Astrocyte (in vitro differentiated cells and primary cell): ENCODE results near the gene TEAD1. TPM values are rescaled to one million over a fixed set of nuclear protein-coding genes. Genes with fewer than 3 reads are reported as not detected.

Source experiments
- DNase-seq: peaks from one replicate; pipeline ENCODE4 v3.0.0-alpha.2; 2010; ENCODE audit warnings: low read depth
- FAIRE-seq: peaks from 2 replicates; lab custom pipeline; 2011; peaks lifted over from hg19 to GRCh38; lab: Jason Lieb, UNC
- H2AFZ ChIP-seq: 2 replicates; pipeline ENCODE4 v1.6.0; 2012; ENCODE audit warnings: low read depth, low read length, inconsistent platforms
- H3K27ac ChIP-seq: 2 replicates; pipeline ENCODE4 v1.5.1; 2011; ENCODE audit warnings: low read depth, low read length, inconsistent platforms
- H3K27me3 ChIP-seq: 2 replicates; pipeline ENCODE4 v1.6.0; 2011; ENCODE audit warnings: low read length, inconsistent platforms; ENCODE audit not compliant: insufficient read depth
- H3K36me3 ChIP-seq: 2 replicates; pipeline ENCODE4 v1.5.1; 2011; ENCODE audit warnings: low read length, inconsistent platforms; ENCODE audit not compliant: insufficient read depth
- H3K4me1 ChIP-seq: 2 replicates; pipeline ENCODE4 v1.5.1; 2011; ENCODE audit warnings: low read length, inconsistent platforms; ENCODE audit not compliant: insufficient read depth
- H3K4me2 ChIP-seq: 2 replicates; pipeline ENCODE4 v1.6.0; 2012; ENCODE audit warnings: low read length, inconsistent platforms
- H3K4me3 ChIP-seq: 2 replicates; pipeline ENCODE4 v1.5.1; 2011; ENCODE audit warnings: low read depth, mild to moderate bottlenecking, low read length, inconsistent platforms; ENCODE audit not compliant: insufficient read depth
- H3K79me2 ChIP-seq: 2 replicates; pipeline ENCODE4 v1.6.0; 2012; ENCODE audit warnings: mild to moderate bottlenecking, low read length, inconsistent platforms; ENCODE audit not compliant: insufficient read depth
- H3K9ac ChIP-seq: 2 replicates; pipeline ENCODE4 v1.6.0; 2012; ENCODE audit warnings: mild to moderate bottlenecking, low read length, inconsistent platforms
- H3K9me3 ChIP-seq: 2 replicates; pipeline ENCODE4 v1.5.1; 2012; ENCODE audit warnings: low read depth, mild to moderate bottlenecking, low read length, inconsistent platforms; ENCODE audit not compliant: insufficient read depth
- H4K20me1 ChIP-seq: 2 replicates; pipeline ENCODE4 v1.6.0; 2012; ENCODE audit warnings: low read length, inconsistent platforms; ENCODE audit not compliant: insufficient read depth
- H3K27ac Mint-ChIP-seq: one replicate; pipeline ENCODE4 v1.8.0; 2021; ENCODE audit warnings: mild to moderate bottlenecking, mixed read lengths; ENCODE audit not compliant: unreplicated experiment
- H3K27me3 Mint-ChIP-seq: one replicate; pipeline ENCODE4 v1.8.0; 2021; ENCODE audit warnings: low read depth, mixed read lengths; ENCODE audit not compliant: unreplicated experiment
- H3K36me3 Mint-ChIP-seq: one replicate; pipeline ENCODE4 v1.8.0; 2021; ENCODE audit warnings: low read depth, mixed read lengths; ENCODE audit not compliant: unreplicated experiment
- H3K4me1 Mint-ChIP-seq: one replicate; pipeline ENCODE4 v1.8.0; 2021; ENCODE audit warnings: low read depth, mixed read lengths; ENCODE audit not compliant: unreplicated experiment
- H3K4me3 Mint-ChIP-seq: one replicate; pipeline ENCODE4 v1.8.0; 2021; ENCODE audit warnings: mild to moderate bottlenecking, moderate library complexity, mixed read lengths; ENCODE audit not compliant: unreplicated experiment
- H3K9me3 Mint-ChIP-seq: one replicate; pipeline ENCODE4 v1.8.0; 2021; ENCODE audit warnings: mild to moderate bottlenecking, mixed read lengths; ENCODE audit not compliant: unreplicated experiment
- EZH2 ChIP-seq: IDR thresholded peaks from 2 replicates; pipeline ENCODE4 v1.6.1; 2012; ENCODE audit warnings: mild to moderate bottlenecking, low read length, inconsistent platforms; ENCODE audit not compliant: insufficient read depth
- total RNA-seq: library from RNA; stranded (reverse); gene quantifications from 2 replicates; pipeline ENCODE4 v1.2.1, GENCODE V29; 2021
- TF ChIP-seq, protein P1 (sequence below): IDR thresholded peaks from 2 replicates; pipeline ENCODE4 v1.5.1; 2011; ENCODE audit warnings: low read depth, mild to moderate bottlenecking, inconsistent platforms, low read length, moderate library complexity; ENCODE audit not compliant: insufficient read depth

The TEAD1 gene
- total RNA-seq, 1 donor from 2014 or later, result 149 TPM

DNA sequence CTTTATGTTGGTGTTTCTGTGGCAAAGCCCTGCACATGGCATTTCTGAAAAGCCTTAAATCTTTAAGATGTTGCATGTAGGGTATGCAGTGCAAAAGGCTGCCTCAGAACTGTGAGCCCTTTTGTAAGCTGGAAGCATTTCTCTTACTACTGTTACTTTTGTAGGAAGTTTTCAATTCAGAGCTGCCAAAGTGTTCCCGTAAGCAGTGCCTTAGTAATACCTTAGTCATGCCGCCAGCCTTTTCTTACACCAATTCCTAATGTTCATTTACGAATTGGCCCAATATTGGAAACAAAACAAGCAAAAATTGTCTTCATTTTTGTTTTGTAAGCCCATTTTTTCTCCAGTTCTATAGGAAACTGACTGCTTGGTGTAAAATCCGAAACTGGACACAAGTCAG lies 267.4 kb downstream of the TEAD1 start:
- Histone ChIP-seq H4K20me1 (peaks cover 2% of the 10 kb centered on the region), H3K79me2 (no peaks in the 10 kb centered on the region), H3K27me3 (no peaks in the 10 kb centered on the region), H2AFZ (no peak overlapping the region), H3K27ac (peak overlapping the region; percentile 67), H3K4me1 (peaks cover 20% of the 10 kb centered on the region), H3K9ac (peak overlapping the region; percentile 34), H3K4me2 (peak overlapping the region; percentile 74), H3K4me3 (peak overlapping the region; percentile 20), H3K36me3 (peaks cover 30% of the 10 kb centered on the region), H3K9me3 (no peaks in the 10 kb centered on the region)
- TF ChIP-seq EZH2, result no peak
- TF ChIP-seq, protein P1, sequence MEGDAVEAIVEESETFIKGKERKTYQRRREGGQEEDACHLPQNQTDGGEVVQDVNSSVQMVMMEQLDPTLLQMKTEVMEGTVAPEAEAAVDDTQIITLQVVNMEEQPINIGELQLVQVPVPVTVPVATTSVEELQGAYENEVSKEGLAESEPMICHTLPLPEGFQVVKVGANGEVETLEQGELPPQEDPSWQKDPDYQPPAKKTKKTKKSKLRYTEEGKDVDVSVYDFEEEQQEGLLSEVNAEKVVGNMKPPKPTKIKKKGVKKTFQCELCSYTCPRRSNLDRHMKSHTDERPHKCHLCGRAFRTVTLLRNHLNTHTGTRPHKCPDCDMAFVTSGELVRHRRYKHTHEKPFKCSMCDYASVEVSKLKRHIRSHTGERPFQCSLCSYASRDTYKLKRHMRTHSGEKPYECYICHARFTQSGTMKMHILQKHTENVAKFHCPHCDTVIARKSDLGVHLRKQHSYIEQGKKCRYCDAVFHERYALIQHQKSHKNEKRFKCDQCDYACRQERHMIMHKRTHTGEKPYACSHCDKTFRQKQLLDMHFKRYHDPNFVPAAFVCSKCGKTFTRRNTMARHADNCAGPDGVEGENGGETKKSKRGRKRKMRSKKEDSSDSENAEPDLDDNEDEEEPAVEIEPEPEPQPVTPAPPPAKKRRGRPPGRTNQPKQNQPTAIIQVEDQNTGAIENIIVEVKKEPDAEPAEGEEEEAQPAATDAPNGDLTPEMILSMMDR, result no peak
- H3K4me3 Mint-ChIP-seq, result no peak overlapping the region
- DNase-seq, result peak; percentile 83
- peak overlapping the region; percentile 12 for H3K27ac Mint-ChIP-seq
- no peak for FAIRE-seq
- no peaks in the 10 kb centered on the region for H3K9me3 Mint-ChIP-seq
- peaks cover 21% of the 10 kb centered on the region for H3K36me3 Mint-ChIP-seq
- H3K4me1 Mint-ChIP-seq, result peaks cover 22% of the 10 kb centered on the region
- H3K27me3 Mint-ChIP-seq, result no peaks in the 10 kb centered on the region

DNA sequence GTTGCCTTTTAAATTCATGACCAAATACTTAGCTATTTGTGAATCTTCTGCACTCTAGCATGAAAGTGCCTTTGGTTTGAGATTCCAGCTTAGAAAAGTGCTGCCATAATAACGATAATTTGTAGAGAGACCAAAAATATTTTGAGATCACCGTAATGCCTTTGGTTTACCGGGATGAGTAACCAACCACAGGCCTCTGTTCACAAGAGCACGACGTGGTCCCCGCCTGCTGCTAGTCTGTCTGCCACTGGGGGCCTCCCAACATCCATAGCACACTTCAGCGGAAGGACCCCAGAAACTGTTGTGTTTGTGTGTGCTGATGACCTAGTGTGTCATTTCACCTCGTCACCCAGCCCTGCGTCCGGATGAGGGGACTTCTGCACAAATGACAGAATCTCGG lies 267.9 kb downstream of the TEAD1 start:
- Mint-ChIP-seq H3K4me3 (peak overlapping the region; percentile 3), H3K27ac (peak overlapping the region; percentile 12), H3K36me3 (peaks cover 21% of the 10 kb centered on the region), H3K4me1 (peaks cover 22% of the 10 kb centered on the region), H3K27me3 (no peaks in the 10 kb centered on the region), H3K9me3 (no peaks in the 10 kb centered on the region)
- H3K4me1 ChIP-seq, result peaks cover 20% of the 10 kb centered on the region
- H2AFZ ChIP-seq, result no peak overlapping the region
- H3K36me3 ChIP-seq, result peaks cover 26% of the 10 kb centered on the region
- TF ChIP-seq EZH2, result no peak
- TF ChIP-seq, protein P1, result peak; percentile 50
- DNase-seq, result peak; percentile 90
- no peak for FAIRE-seq
- H3K27ac ChIP-seq, result peak overlapping the region; percentile 67
- peak overlapping the region; percentile 74 for H3K4me2 ChIP-seq
- peak overlapping the region; percentile 34 for H3K9ac ChIP-seq
- peak overlapping the region; percentile 20 for H3K4me3 ChIP-seq
- no peaks in the 10 kb centered on the region for H3K9me3 ChIP-seq
- no peaks in the 10 kb centered on the region for H3K27me3 ChIP-seq
- peaks cover 2% of the 10 kb centered on the region for H4K20me1 ChIP-seq
- no peaks in the 10 kb centered on the region for H3K79me2 ChIP-seq

GRCh38 chr11:12943311-12943710 lies 269.1 kb downstream of the TEAD1 start:
- Histone ChIP-seq H3K27ac (no peak overlapping the region), H3K4me2 (no peak overlapping the region), H3K4me3 (no peak overlapping the region), H2AFZ (no peak overlapping the region), H3K9me3 (no peaks in the 10 kb centered on the region), H3K4me1 (peaks cover 20% of the 10 kb centered on the region), H3K79me2 (no peaks in the 10 kb centered on the region), H3K36me3 (peaks cover 22% of the 10 kb centered on the region), H3K9ac (no peak overlapping the region), H4K20me1 (peaks cover 2% of the 10 kb centered on the region), H3K27me3 (no peaks in the 10 kb centered on the region)
- DNase-seq (no peak), FAIRE-seq (no peak)
- Mint-ChIP-seq H3K36me3 (peaks cover 21% of the 10 kb centered on the region), H3K4me3 (no peak overlapping the region), H3K4me1 (peaks cover 22% of the 10 kb centered on the region), H3K27ac (no peak overlapping the region), H3K9me3 (no peaks in the 10 kb centered on the region), H3K27me3 (no peaks in the 10 kb centered on the region)
- TF ChIP-seq, protein P1, result no peak
- no peak for TF ChIP-seq EZH2
